HG03066 (cell line): Measurements from ENCODE around the gene TMEM59L.

ENCODE experiments used
- ATAC-seq: cut with Tn5 transposase; IDR thresholded peaks from one replicate; pipeline ENCODE4 v1.9.1; 2021; ENCODE audit warnings: low read depth; ENCODE audit not compliant: unreplicated experiment

TMEM59L gene

DNA sequence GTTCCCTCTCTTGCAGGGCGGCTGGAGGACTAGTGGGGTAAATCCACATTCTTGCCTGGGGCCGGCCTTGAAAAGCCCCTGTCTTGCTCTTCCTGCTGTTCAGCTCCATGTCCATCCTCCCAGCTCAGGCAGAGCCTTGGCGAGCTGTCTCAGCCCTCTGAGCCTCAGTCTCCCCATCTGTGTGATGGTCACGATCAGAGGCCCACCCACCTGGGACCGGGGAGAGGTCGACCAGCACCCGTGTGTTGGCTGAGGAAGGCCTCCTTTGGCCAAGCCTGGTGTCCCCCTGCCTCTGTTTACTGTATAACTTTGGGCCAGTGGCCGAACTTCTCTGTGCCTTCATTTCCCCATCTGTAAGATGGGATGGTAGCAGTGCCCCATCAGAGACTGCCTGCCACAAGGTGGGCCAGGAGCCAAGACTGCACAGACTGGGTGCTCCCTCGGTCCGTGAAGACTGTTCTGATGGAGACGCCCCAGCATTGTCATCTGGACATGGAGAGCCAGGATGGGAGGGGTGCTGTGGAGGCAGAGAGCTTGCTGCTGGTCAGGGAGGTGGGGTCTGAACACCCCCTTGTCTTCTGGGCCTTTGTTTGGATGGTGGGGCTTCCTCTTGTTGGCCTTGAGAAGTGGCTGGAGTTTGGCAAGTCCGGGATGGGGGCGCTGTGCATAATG, 42.6 kb downstream of the TMEM59L start:
- ATAC-seq, result no peak

DNA sequence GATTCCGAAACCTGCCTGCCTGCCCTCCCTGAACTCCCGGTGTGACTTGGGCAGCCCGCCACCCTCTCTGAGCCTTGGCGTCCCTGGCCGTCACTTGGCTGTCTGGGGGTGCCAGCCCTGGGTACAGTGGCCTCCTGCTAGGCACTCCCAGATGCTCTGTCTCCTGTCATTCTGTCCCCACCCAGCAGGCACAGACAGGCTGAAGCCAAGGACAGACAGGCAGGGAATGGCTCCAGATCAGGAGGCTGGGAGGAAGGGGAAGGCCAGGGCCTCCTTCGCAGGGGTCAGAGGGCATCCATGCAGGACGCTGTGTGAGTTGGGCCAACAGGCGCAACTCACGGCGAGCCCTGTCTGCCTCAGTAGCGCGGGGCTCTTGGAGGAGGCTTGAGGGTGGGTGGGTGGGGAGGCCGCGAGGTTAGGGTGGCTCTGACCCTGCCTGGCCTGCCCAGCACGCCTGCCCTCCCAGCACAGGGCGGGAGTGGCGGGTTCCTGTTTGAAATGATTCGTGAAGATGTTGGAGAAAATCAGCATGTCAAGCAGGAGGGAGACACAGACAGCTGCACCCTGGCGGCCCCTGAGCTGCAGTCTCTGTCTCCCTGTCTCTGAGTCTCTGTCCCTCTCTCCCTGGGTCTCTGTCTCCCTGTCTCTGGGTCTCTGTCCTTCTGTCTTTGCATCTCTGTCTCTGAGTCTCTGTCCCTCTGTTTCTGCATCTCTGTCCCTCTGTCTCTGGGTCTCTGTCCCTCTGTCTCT, 43.8 kb downstream of the TMEM59L start:
- ATAC-seq, result no peak

- no peak for ATAC-seq
Observed at GRCh38 chr19:18657590-18658365, 45.1 kb downstream of the TMEM59L start.

GRCh38 chr19:18658366-18658855, 45.7 kb downstream of the TMEM59L start:
- ATAC-seq, result no peak

DNA sequence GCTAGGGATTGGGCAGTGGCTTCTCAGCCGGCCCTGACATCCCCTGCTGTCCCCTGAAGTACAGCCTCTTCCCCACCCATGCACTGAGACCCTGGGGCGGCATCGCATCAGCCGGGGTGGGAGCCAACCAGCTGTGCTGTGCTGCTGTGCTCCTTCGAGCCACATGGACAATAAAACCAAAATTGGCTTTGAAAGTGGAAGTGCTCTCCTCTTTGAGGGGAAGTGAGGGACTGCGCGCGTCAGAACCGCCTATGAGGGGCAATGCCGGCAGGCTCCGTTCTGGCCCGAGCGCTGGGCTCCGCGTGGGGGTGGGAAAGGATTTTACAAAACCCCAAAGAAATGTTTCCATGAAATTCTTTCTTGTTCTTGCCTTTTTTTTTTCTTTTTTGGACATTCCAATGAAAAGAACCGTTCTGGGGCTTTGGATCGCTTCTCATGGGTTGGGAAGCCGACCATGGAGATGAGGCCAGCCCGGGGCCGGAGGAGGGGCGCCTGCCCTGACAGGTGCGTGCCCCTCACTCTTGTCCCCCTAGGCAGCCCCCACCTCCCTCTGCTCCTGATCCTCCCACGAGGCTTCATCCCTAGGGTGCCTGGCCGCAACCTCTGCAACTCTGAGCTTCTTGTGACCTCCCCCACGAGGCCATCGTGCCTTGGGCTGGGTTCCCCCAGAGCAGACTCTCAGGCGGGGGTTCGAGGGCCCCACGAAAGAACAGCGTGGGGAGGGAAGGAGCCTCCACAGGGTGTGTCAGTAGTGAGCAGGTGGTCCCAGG, 46.8 kb downstream of the TMEM59L start:
- ATAC-seq, result no peak

DNA sequence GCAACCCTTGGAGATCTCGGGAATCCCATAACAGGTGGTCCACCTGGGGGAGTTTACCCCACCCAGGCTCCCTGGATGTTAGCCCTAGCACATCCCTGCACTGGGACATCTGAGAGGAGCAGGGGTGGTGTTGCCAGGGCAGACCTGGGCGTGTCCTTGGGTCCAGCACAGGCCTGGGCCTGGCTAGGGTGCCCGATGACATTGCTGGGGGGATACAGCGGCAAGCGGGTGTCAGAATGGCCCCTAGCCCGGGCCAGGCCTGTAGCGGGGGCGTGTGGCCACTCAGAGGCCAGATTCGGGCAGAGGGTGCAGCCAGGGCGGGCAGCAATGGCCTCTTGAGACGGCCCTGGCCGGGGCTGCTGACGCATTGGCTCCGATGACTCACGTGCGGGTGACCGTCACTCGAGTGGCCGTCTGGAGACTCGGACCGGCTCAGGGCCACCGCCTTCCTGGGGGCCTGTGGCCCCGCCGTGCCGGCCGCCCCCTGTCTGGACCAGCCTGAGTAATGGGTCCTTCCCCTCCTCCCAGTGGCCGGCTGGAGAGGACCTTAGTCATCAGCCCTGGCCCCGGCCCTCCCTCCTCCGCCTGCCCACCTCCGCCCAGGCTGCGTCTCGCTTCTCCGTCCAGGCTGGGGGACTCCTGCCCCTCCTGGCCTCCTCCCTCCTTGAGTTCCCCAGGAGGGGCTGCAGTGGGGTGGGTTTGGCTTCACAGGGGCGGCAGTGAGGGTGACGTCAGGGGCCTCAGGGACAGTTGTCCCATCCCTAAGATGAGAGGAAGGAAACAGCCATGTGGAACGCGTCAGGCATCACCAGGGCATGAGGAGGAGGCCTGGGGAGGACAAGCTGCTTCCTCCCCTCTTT, 47.6 kb downstream of the TMEM59L start:
- ATAC-seq, result no peak

GRCh38 chr19:18660939-18661670, 48.4 kb downstream of the TMEM59L start:
- ATAC-seq, result no peak

- no peak for ATAC-seq
Observed at GRCh38 chr19:18662972-18663732, 50.5 kb downstream of the TMEM59L start.

DNA sequence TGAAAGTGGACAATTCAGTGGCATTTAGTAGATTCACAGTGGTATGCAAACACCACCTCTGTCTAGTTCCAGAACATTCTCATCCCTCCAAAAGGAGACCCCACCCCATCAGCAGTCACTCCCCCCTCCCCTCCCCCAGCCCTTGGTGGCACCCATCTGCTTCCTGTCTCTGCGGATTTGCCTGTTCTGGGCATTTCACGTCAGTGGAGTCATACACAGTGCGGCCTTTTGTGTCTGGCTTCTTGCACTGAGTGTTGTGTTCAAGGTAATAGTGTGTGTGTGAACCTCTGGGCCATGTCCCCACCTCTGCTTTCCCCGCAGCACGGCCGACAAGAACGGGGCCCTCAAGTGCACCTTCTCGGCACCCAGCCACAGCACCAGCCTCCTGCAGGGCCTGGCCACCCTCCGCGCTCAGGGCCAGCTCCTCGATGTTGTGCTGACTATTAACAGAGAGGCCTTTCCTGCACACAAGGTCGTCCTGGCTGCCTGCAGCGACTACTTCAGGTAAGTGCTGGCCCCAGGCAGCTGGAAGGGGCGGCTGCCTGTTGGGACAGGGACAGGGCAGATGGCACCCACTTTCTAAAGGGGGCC, 51.4 kb downstream of the TMEM59L start:
- ATAC-seq, result no peak

DNA sequence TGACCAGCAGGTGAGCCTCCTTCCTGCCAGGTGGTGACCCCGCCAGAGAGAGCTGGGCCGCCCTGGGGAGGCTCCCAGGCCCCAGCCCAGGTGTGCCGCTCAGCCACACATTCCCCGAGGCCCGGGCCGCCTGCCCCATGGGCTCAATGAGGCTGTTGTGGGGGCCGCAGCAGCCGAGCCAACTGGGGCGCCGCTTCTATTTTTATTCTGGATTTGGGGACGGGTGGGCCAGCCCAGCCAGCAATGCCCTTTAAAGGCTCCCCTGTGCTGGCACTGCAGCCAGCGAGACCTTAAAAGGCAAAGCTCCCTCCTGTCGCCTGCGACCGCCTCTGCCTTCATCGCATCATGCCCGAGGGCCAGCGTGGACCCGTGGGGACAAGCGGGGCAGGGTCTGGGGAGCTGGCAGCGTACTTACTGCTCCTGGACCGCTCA, 53.1 kb downstream of the TMEM59L start:
- no peak for ATAC-seq

DNA sequence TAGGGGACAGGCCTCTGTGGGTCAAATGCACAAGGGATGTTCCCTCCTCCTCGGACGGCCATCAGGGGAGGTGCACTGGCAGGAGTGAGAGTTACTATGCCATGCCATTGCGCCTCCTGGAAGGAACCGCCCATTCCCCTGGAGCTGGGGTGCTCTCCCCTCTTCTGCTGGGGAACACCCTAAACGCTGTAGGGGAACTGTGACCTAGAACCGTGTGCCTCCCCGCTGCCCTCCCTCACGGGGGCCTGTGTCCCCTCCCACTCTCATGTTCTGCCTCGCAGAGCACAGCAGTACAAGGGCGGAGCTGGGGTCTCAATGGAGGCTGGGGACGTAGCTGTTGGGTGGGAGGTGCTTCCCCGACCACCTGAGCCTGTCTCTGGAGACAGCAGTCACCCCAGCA, 53.6 kb downstream of the TMEM59L start:
- no peak for ATAC-seq

DNA sequence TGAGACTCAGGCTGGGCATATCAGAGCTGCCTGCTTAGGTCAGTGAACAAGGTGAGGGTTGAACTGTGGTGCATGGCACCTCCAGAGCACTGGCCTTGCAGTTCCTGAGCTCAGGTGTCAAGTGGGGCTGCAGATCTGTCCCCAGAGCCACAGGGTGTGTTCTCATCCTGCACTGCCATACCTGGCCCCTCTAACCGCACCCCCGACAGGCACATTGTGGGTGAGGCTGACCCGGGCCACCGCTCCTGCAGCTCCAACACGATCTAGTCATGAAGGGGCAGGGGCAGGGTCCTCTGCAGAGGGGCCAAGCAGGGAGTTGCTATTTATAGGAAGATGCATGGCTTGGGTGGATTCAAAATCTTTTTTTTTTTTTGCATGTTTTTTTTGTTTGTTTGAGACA, 54.1 kb downstream of the TMEM59L start:
- ATAC-seq, result no peak

GRCh38 chr19:18667531-18668251, 55.0 kb downstream of the TMEM59L start:
- no peak for ATAC-seq

DNA sequence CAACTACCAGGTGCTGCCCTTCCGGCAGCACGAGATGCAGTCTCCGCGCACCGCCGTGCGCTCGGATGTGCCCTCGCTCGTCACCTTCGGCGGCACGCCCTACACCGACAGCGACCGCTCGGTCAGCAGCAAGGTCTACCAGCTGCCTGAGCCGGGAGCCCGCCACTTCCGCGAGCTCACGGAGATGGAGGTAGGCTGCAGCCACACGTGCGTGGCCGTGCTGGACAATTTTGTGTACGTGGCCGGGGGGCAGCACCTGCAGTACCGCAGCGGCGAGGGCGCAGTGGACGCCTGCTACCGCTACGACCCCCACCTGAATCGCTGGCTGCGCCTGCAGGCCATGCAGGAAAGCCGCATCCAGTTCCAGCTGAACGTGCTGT, 55.6 kb downstream of the TMEM59L start:
- ATAC-seq, result no peak

DNA sequence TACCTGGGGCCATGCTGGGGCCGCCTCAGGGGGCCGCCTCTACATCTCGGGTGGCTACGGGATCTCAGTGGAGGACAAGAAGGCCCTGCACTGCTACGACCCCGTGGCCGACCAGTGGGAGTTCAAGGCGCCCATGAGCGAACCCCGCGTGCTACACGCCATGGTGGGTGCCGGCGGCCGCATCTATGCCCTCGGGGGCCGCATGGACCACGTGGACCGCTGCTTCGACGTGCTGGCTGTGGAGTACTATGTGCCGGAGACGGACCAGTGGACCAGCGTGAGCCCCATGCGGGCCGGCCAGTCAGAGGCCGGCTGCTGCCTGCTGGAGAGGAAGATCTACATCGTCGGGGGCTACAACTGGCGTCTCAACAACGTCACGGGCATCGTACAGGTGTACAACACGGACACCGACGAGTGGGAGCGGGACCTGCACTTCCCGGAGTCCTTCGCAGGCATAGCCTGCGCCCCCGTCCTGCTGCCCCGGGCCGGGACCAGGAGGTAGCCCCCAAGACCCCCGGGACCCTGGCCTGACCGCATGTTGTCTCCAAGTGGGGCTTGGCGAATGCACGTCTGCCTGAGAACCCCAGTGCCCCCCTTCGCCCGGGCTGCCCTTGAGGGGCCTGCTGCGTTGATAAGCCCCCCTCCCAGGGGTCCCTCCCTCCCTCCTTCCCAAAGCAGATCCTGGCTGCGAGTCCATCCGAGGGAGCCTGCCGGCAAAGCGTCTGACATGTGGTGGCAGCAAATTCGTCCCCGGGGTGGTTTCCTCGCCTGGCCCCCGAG, 56.3 kb downstream of the TMEM59L start:
- no peak for ATAC-seq

DNA sequence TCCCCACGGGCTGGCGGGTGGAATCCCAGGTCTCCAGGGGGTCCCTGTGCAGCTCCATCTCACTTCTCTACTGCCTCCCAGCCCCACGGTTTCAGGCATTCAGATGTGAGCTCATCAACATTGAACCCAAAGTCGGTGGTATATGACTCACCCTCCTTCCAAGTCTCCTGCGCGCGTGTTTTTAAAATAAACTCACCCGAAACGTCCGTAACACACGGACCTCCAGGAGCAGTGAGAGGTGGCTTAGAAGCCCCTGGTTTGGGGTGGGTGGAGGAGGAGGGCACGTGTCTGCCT, 56.8 kb downstream of the TMEM59L start:
- no peak for ATAC-seq

GRCh38 chr19:18669883-18670282, 57.2 kb downstream of the TMEM59L start:
- ATAC-seq, result no peak
